IPS DF 4.7 (cell line): ENCODE measurements around the gene DGAT2.

Source experiments
- DNase-seq: peaks from one replicate; pipeline ENCODE4 v3.0.0-alpha.2; 2013; ENCODE audit warnings: low spot score; ENCODE audit errors: extremely low read depth

Gene DGAT2

GRCh38 chr11:75823415-75823814, 54.8 kb downstream of the DGAT2 start:
- DNase-seq, result no peak

DNA sequence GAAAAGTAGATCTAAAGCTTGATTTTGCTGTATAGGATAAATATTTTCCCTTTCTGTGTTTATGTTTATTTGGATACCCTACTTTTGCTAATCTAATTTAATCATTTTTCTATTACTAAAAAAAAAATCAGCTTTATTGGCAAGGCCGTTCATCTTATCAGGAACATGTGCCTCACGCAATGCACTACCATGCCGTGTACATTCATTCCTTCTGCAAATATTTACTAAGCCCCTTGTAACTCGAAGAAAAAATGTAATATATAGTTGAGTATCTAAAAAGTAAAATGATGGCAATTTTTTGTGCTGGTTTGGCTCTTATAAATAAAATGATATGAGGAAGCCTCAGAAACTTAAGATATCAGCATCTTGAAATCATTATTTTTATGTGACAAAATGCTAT, 55.4 kb downstream of the DGAT2 start:
- no peak for DNase-seq

- no peak for DNase-seq
These were observed 58.1 kb downstream of the DGAT2 start for GRCh38 chr11:75826461-75827230.

GRCh38 chr11:75827562-75827961, 59.0 kb downstream of the DGAT2 start:
- no peak for DNase-seq

DNA sequence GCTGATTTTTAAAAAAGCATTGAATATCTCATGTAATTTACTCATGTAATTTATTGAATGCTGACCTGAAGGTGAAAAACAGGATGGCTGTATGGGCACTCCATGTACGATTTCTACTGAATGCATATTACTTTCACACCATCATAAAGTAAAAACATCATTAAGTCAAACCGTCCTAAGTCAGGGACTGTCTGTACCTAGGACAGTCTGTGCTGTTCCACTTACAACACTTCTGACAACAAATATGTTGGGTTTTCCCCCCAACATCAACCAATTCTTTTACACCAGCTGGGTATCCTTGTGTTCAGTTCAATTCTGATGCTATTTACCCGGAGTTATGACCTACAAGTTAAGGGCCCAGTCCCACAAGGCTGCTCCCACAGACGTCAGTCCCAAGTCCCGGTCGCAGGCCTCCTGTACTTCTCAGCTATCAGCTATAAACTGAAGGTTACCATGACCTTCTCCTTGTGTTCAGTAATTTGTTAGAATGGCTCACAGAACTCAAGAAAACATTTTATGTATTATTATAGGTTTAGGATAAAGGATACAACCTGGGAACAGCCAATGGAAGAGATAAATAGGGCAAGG, 63.4 kb downstream of the DGAT2 start:
- no peak for DNase-seq

GRCh38 chr11:75834728-75835127, 66.2 kb downstream of the DGAT2 start:
- DNase-seq, result no peak

- DNase-seq, result no peak
These were observed 67.8 kb downstream of the DGAT2 start for GRCh38 chr11:75836417-75836816.

- DNase-seq, result no peak
These were observed 71.3 kb downstream of the DGAT2 start for GRCh38 chr11:75839851-75840250.

GRCh38 chr11:75840522-75840921, 71.9 kb downstream of the DGAT2 start:
- no peak for DNase-seq

GRCh38 chr11:75841739-75842138, 73.2 kb downstream of the DGAT2 start:
- no peak for DNase-seq

- DNase-seq, result no peak
These were observed 76.7 kb downstream of the DGAT2 start for GRCh38 chr11:75845324-75845723.

DNA sequence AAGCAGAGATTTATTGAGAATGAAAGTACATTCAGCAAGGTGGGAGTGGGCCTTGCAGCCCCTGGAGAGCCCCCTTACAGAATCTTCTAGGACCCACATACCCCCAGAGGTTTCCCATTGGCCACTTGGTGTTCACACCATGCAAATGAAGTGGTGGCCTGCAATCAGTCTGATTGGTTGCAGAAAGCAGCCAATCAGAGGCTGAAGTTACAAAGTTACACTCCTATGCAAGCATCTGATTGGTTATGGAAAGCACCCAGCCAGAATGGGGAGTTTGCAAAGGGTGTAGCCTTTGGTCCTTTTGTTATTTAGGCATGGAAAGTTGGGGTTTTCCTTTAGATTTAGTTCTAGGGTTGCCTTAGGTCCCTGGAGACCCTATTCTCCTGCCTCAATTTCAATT, 81.3 kb downstream of the DGAT2 start:
- no peak for DNase-seq

DNA sequence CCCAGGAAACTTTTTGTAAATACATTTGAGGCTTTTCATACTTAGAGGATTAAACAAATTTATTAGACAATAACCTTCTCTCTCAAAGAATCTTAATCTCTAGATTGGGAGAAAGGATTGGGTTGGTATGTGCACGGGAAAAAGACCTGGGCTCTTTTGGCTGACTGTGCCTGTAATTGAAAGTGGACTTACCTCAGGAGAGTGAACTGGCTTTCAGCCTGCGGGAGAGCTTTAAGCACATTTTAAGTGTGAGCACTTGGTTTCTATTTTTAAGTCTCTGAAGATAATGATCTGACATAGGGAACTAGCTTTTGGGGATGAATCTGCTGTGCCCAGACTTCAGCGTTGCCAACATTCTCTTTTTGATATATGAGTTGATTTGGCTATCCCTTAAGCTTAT, 82.2 kb downstream of the DGAT2 start:
- DNase-seq, result no peak
